Effector CD8-positive, alpha-beta T cell (primary cell): ENCODE data around the gene FZD7.

Experiments
- DNase-seq: peaks from one replicate; lab custom pipeline; 2025; lab: John Stamatoyannopoulos, UW
- total RNA-seq, 4 experiments: gene quantifications; one replicate each; lab custom pipeline; 2026; lab: John Stamatoyannopoulos, UW

FZD7 gene
- total RNA-seq = 1.2 to 2.8 (median 2.3) reads per million in 4 experiments

- peak; percentile 75 for DNase-seq
These were observed at the start of gene FZD7 for GRCh38 chr2:202033317-202034248. Gene FZD7, plus strand, starts transcription at chr2:202033855. Its CDS starts 793 bp downstream, at chr2:202034648.

DNA sequence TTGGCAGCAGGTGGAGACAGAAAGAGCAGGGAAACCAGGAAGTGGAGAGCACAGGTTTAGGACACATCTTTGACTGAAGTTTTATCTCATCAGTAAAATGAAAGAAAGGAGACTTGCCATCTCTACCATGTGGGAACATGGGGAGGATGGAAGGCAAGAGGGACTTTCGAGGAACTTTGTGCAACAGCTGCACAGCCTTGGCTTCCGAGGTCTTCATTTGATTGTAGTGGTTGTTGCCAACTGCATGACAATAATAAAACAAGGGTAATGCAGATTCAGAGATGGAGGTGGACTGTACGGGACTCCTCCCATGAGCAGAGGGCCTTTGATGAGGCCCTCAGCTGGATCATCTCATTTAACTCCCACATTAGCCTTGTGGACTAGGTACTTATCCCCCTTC is 49.3 kb upstream of the FZD7 start:
- no peak for DNase-seq

DNA sequence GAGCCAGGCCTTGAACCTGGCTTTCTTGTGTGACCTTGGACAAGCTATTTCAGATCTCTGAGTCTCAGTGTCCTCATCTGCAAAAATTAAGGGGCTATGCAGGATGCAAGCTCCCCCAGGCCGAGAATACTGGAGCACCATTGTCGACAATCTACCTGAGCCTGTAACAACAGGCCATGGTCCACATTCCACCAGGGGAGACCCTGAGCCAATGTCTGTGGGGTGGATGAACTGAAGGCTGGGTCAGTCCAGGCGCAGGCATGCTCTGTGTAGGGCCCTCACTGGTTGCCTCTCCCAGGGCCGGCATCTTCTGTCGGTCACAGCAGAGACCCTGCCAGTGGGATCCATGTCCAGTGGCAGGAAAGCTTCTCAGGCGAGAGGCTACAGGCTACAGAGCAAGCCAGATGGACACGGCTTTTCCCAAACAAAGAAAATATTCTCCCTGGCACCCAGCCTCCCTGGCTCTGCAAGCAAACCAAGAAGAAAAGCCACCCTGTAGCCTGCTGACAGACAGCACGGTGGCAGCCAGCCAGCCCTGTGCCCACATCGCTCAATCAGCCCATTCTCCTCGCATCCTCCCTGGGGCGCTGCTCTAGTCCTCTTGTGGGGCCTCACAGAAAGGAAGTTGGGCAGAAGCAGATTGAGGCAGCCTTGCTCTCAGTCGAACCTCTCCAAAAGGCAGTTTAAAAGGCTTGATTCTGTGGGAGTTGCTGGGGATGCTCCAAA is 48.7 kb upstream of the FZD7 start:
- DNase-seq = no peak

- no peak for DNase-seq
These were observed 47.8 kb upstream of the FZD7 start for GRCh38 chr2:201985728-201986462.

DNA sequence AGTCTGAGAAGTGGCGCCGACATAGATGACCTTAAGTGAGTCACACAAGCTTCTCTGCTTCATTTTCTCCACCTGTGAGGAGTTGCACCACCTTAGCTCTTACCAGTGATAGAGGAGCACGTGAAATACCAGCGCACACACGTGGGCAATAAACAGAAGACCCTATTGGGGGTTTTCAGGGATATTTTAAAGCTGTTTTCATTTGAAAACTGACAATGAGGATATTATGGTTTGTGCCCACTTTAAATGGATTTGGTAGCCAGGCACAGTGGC is 47.3 kb upstream of the FZD7 start:
- DNase-seq = no peak

- no peak for DNase-seq
These were observed 46.2 kb upstream of the FZD7 start for GRCh38 chr2:201987426-201987825.

DNA sequence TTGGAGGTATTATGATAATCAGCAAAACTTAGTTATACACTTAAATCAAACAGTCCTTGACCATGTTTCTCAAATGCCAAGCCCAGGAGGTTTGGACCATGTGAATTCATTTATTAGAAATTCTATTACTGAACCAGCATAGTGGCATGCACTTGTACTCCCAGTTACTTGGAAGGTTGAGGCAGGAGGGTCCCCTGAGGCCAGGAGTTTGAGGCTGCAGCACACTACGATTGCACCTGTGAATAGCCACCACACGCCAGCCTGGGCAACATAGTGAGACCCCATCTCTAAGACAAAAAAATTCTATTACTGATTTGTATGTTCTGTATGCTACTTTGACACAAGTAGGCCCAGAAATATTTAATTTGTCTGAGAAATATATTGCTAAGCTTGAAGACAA is 43.6 kb upstream of the FZD7 start:
- DNase-seq = no peak

GRCh38 chr2:201992960-201993359 is 40.7 kb upstream of the FZD7 start:
- no peak for DNase-seq

DNA sequence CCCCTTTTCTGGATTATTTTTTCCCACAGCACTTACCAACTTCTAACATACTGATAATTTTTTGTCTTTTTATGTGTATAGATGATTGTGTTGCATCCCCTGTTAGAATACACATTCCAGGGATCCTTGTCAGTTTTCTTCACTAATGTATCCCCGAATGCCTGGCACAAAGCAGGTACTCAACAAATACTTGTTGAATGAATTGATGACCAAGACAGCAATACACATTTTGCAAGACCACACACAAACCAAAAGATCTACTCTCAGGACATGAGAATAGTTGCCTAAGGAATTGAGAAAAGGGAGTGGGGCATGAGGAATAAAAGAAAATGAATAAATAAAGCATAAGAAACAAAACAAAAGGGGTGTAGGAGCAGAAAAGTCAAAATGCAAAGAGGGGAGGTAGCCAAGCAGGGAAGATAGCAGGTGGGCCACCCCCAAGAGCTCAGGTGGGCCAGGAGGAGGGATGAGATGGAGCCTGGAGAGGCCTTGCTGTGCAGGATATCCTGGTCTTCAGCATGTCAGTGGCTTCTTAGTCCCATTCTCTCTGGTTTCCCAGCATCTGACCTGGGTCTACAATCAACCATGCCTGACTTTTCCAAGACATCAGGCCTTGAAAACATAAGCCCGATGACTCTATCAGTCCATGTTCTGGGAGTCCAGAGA is 38.5 kb upstream of the FZD7 start:
- no peak for DNase-seq

DNA sequence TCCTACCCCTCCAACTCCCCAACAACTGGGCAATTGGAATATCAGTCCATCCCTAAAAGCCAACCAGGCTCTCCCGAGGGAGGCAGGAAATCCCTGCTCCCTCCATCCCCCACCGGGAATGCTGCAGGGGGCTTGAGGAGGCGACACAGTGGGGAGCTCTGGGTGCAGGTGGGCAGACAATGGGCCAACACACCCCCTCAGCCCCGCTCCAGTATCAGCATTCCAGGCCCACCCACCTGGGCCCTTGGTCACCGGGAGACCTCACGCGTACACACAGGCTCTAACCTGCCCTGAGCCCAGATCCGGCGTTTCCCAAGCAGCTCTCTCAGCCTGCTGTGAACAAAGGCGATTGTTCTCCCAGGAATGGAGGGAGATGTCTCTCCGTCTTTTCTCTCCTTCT is 37.6 kb upstream of the FZD7 start:
- DNase-seq = no peak

GRCh38 chr2:201996679-201997314 is 36.9 kb upstream of the FZD7 start:
- no peak for DNase-seq

GRCh38 chr2:201999279-201999678 is 34.4 kb upstream of the FZD7 start:
- DNase-seq = no peak

DNA sequence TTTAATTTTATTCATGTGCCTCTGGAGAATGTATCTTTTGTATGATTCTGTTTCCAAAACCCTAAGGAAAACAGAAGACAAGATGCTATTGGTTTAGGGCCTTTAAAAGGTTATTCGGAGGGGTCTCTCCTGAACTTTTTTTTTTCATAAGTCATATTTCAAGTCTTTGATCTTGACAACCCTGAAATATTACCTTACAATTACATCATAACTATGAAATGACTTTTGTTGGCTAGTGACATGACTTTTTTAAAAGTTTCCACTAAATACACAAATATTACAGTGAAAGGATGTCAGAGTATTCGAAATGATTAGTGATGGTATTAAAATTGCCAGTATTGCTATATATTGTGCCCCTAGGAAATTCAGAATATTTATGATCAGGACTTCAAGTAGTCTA is 31.8 kb upstream of the FZD7 start:
- no peak for DNase-seq

GRCh38 chr2:202002381-202002780 is 31.3 kb upstream of the FZD7 start:
- DNase-seq = no peak

DNA sequence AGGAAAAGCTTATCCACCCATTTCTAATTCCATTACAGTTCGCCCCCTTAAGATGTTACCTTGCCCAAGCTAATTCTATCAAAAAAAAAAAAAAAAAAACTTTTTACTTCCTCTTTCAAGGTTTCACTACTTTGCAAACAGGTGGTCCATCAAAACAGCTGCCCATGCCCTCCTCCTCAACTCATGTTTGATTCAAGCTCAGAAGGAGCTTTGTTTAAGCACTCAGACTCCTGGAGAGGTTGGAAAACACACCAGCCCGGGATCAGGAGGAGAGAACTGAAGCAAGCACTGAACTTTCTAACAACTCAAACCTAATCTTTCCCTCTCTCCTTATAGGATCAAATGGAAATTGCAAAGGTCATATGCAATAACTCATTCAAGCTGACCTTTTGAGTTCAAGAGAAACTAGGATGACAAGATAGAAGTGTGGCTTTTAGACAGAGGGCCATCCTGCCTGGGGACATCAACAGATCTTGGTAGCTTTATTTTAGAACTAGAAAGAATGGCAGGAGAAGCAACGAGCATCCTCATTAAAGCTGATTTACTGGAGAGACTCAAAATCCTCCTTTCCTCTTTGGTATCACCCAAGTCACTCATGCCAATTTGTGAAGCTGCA is 28.3 kb upstream of the FZD7 start:
- DNase-seq = no peak

DNA sequence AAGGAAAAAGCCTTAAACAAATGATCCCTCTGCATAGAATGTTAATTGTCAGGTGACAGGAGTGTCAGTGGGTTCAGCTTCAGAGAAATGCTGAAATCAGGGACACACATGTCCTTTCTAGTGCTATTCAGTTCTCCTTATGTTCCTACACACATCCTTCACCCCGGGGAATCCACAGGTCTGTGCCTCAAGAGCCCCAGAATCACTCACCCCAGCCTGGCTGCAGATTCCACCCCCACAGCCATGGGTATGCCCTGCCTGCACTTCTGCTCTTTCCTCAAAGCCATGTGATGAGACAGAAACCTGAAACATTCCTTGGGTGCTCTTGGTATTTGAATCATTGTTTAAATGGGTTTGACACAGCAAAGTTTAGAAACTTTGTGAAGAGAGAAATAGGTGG is 27.4 kb upstream of the FZD7 start:
- DNase-seq = no peak

DNA sequence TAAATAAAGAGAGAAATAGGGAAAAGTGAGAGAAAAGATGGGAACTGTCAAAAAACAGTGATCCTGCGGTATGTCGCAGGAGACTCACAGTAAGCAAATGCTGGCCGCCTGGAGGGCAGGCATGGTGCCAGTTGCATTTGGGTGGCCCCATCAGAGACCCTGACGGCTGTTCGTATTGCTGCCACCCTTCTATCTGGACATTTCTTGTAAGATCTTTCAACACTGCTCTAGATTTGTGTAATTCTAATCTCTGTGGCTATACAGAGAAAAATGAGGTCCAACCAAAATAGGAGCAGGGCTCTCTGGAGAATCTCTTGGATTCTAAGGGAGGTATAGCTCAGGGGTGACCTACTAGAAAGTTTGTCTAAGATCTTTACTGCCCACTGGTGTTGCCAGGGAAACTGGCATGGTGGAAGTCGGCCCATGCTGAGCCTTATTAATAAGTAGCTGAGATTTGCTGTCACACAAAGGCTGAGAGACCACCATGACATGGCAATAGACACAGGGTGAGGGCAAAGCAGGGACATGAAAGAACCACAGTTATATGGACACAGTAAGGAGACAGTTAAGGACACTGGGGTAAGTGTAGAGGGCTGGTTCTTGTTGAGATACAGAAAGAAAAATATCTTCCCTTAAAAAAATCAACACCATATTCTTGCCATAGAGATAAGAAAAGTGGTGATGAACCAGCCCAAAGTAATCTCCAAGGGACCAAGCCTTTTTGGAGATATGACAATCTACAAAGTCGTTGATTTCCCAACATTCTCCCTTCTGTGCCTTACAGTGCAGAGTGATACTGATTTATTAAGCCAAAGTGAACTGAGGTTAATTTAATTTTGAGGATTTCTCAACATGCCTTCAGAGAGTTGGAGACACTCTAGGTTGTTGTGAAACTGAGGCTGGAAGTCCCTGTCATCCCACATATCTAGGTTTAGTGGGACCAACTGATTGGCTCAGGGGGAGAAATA is 26.4 kb upstream of the FZD7 start:
- DNase-seq = no peak

DNA sequence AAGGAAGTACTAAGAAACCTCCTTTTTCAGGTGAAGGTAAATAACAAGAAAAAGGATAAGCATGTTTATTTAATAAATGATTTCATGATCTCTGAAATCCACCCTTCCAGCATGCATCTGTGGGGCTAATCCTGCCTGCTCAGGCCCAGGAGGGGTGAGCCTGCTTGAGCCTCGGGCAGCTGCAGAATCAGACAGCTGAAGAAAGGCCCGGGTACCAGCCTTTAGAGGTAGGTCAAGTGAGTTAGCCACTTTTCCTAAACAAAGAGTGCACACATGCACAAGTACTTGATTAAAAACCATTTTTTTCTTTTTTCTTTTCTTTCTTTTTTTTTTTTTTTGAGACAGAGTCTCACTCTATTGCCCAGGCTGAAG is 25.7 kb upstream of the FZD7 start:
- DNase-seq = no peak

GRCh38 chr2:202009019-202009481 is 24.6 kb upstream of the FZD7 start:
- DNase-seq = no peak

DNA sequence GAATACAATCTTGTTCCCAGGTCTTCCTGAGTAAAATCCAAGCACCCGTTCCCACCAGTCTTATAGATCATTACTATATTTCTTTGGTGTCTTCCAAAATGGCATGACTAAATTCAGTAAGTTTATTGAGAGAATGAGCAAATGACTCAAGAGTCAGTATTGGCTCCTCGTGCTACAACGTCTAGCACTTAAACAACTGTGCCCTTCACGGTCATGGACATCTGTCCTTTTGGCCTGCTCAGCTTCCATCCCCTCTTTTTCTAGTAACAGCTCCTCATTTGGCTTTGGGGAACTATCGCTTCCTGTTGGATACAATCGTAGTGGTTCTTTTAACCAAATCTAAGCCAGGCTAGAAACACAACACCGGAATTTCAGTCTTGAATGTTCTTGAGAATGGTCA is 24.1 kb upstream of the FZD7 start:
- no peak for DNase-seq
